ENCODE data around the gene WDR70. TPM values are rescaled to one million over a fixed set of nuclear protein-coding genes. Genes with fewer than 3 reads are reported as not detected.

Gene WDR70
- total and polyA plus RNA-seq, 2 of the 8 experiments (the other 6 are each of a cell fraction or from before 2014, with no cell fraction given): 10.6 to 37.4 TPM

DNA sequence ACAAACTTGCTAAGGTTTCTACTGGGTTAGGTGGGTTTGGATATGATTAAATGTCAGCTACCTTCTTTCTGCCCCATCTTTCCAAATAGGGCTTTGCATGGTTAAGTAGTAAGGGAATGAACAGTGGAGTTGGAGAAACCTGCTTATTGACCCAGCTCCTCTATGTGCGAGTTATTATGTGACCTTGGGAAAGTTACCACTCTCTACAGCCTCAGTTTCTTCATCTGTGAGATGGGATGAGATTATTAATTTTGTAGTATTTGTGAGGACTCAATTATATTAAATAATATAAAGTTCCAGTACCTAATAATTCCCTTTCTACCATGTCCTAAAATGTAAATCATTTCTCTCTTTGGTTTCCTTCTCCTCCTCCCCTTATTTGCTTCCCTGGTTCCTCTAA, 337.3 kb downstream of the WDR70 start:
- POLR2A ChIA-PET (ENCODE audit: partially characterized antibody): no interaction called here
- CTCF ChIA-PET (ENCODE audit: partially characterized antibody): interaction anchor here (0.6 to 2.0 kb wide), 4 partner anchors 8 to 521 kb away, joined by 3 to 6 read pairs (median 3); no protein-coding TSS in a partner anchor
- H3K79me2 ChIP-seq (ENCODE audit: control insufficient read depth in 1 of 2, insufficient read depth in 2 of 2, low read length in 2 of 2): no peaks in the 10 kb centered on the region
- no peak for TF ChIP-seq CHD1 (IDR thresholded peaks at IDR 0.05; ENCODE audit: low read depth, low read length)
- TF ChIP-seq CREB1 (IDR thresholded peaks at IDR 0.05): no peak
- TF ChIP-seq EGR1 (IDR thresholded peaks at IDR 0.05; ENCODE audit: borderline replicate concordance, low read depth, low read length): no peak
- TF ChIP-seq TBP (IDR thresholded peaks at IDR 0.05; ENCODE audit: low read depth, low read length): no peak
- TF ChIP-seq HDAC6 (IDR thresholded peaks at IDR 0.05; ENCODE audit: low read depth, low read length): no peak
- no peak for TF ChIP-seq SIX5 (IDR thresholded peaks at IDR 0.05; ENCODE audit: low read depth, low read length)
- no peak for TF ChIP-seq RBBP5 (IDR thresholded peaks at IDR 0.05; ENCODE audit: borderline replicate concordance, low read depth, low read length)
- TF ChIP-seq POLR2AphosphoS5 (IDR thresholded peaks at IDR 0.05; ENCODE audit: low read depth, low read length): no peak
- TF ChIP-seq, protein P1, sequence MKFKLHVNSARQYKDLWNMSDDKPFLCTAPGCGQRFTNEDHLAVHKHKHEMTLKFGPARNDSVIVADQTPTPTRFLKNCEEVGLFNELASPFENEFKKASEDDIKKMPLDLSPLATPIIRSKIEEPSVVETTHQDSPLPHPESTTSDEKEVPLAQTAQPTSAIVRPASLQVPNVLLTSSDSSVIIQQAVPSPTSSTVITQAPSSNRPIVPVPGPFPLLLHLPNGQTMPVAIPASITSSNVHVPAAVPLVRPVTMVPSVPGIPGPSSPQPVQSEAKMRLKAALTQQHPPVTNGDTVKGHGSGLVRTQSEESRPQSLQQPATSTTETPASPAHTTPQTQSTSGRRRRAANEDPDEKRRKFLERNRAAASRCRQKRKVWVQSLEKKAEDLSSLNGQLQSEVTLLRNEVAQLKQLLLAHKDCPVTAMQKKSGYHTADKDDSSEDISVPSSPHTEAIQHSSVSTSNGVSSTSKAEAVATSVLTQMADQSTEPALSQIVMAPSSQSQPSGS (IDR thresholded peaks at IDR 0.05; ENCODE audit: low read length): no peak
- TF ChIP-seq CHD2 (IDR thresholded peaks at IDR 0.05; ENCODE audit: low read length): no peak
- no peak for TF ChIP-seq TAF7 (optimal IDR thresholded peaks at IDR 0.05; ENCODE audit: borderline replicate concordance, low read depth, low read length)
- TF ChIP-seq SP2 (IDR thresholded peaks at IDR 0.05; ENCODE audit: low read length): no peak
- H3K27ac ChIP-seq (ENCODE audit: low read depth, low read length): no peak overlapping the region
- no peak overlapping the region for H4K5ac ChIP-seq (ENCODE audit: insufficient read length, low read depth, low read length)
- no peak overlapping the region for H3K14ac ChIP-seq (ENCODE audit: insufficient read length)
- WGBS, 2 experiments (ENCODE audit: extremely low coverage in 1 of 2, insufficient coverage in 1 of 2, insufficient read length in 1 of 2, insufficient replicate concordance in 2 of 2, low coverage in 1 of 2, low lambda C conversion rate in 2 of 2, missing lambda C conversion rate in 1 of 2): 91% methylated on average over 1 of the region's 1 CpG; no CpG with 5 or more reads in 1 of the 2 experiments
- no peak overlapping the region for H3K9ac ChIP-seq (replicated peaks in 1 of 4; ENCODE audit: extremely low read depth in 1 of 4, low read depth in 3 of 4, low read length in 3 of 4)
- H4K91ac ChIP-seq (replicated peaks; ENCODE audit: insufficient read length, low read length): no peak overlapping the region
- no peak overlapping the region for H3K56ac ChIP-seq (replicated peaks; ENCODE audit: insufficient read length, low read depth, low read length)
- H2BK5ac ChIP-seq (ENCODE audit: low read depth, low read length): no peak overlapping the region
- peaks cover 0 to 5% (median 1%) of the 10 kb centered on the region in 4 experiments; a peak in 3 of 7 replicates for H3K4me1 ChIP-seq (replicated peaks in 1 of 4; ENCODE audit: control insufficient read depth in 3 of 4, insufficient read depth in 4 of 4, low read length in 3 of 4)
- no peak overlapping the region for H3K4me2 ChIP-seq (ENCODE audit: insufficient read depth in 1 of 2, low read depth in 2 of 2, low read length in 2 of 2)
- no peak overlapping the region for H3K23ac ChIP-seq (ENCODE audit: insufficient read length)
- no peak overlapping the region for H2AK5ac ChIP-seq (ENCODE audit: low read depth, low read length)
- no peak overlapping the region for H2AFZ ChIP-seq (ENCODE audit: low read length)
- no peak overlapping the region for H2BK120ac ChIP-seq (replicated peaks; ENCODE audit: low read depth, low read length)
- no peak for DNase-seq (ENCODE audit: low read depth in 1 of 2, low spot score in 2 of 2)
- H3K36me3 ChIP-seq (ENCODE audit: control insufficient read depth in 2 of 4, insufficient read depth in 4 of 4, low read length in 3 of 4): no peaks in the 10 kb centered on the region
- H2BK15ac ChIP-seq (ENCODE audit: low read length): no peak overlapping the region
- no peak overlapping the region for H4K8ac ChIP-seq (ENCODE audit: extremely low read depth, insufficient read depth, low read length)
- H3K23me2 ChIP-seq (ENCODE audit: low read depth, low read length): no peaks in the 10 kb centered on the region
- H3K9me3 ChIP-seq (ENCODE audit: insufficient read depth in 2 of 2, low read depth in 1 of 2, low read length in 1 of 2): no peaks in the 10 kb centered on the region
- no peak overlapping the region for H3K4ac ChIP-seq (replicated peaks; ENCODE audit: insufficient read length, low read depth, low read length)
- no peak for FAIRE-seq
- no peak overlapping the region for H3K18ac ChIP-seq (ENCODE audit: extremely low read depth, low read length)
- H3K79me1 ChIP-seq (ENCODE audit: low read depth, low read length): no peaks in the 10 kb centered on the region
- H3K4me3 ChIP-seq (ENCODE audit: extremely low read depth in 1 of 4, insufficient read depth in 2 of 4, low read depth in 3 of 4, low read length in 4 of 4): no peak overlapping the region
- no peak overlapping the region for H2BK12ac ChIP-seq (ENCODE audit: low read depth, low read length)
- no peak overlapping the region for H2BK20ac ChIP-seq (ENCODE audit: low read length)
- no peaks in the 10 kb centered on the region for H4K20me1 ChIP-seq (replicated peaks in 1 of 2; ENCODE audit: control insufficient read depth in 1 of 2, insufficient read depth in 2 of 2, low read length in 2 of 2)
- no peaks in the 10 kb centered on the region for H3K27me3 ChIP-seq (replicated peaks in 1 of 4; ENCODE audit: control insufficient read depth in 3 of 4, extremely low read depth in 1 of 4, insufficient read depth in 3 of 4, low read length in 3 of 4)
